OCI-LY1 (cell line): ENCODE measurements around the gene PPFIA1.

ENCODE experiments used
- EZH2 ChIP-seq: fragments of 200-600 bp; sonication (generic), shearing (Covaris generic); IDR thresholded peaks from 2 replicates; pipeline ENCODE4 v1.8.0; 2017; ENCODE audit warnings: borderline replicate concordance, mixed run types, mild to moderate bottlenecking, antibody characterized with exemption, low read length, moderate library complexity, mixed read lengths
- TF ChIP-seq, protein P1 (sequence below): fragments of 200-600 bp; sonication (generic), shearing (Covaris generic); IDR thresholded peaks from 2 replicates; pipeline ENCODE4 v1.5.1; 2017; ENCODE audit warnings: mild to moderate bottlenecking, antibody characterized with exemption, low read length, moderate library complexity, mixed read lengths

DNA sequence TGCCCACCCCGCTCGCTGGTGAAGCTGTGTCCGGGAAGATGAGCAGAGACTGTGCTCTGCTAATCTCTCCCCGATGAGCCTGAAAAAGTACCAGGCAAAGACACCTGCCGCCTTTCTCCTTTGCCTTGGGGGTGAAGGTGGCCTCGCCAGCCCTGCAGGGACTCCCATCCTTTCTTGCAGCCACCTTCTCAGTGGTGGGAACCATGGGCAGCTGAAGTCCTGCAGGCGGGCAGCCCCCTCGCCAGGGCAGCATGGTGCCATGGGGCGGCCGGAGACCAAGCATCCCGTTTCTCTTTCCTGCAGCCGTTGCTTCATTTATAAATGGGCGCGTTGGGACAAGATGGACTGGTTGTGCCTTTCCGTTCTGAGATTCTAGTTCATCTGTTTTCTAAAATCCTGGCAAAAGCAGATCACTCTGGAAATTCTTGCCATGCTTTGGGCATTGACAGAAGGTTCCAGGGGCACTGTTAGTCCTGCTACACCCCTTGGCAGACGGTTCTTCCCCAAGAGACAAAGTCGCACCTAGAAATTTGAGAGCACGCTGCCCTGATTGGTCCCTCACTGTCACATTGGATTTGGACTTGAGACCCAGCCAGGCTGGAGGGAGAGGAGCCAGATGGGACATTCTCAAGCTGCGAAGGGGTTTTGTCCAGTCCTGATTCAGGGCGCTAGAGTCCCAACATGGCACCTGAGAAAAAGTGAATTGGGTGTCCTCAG is 135.3 kb downstream of the PPFIA1 start:
- TF ChIP-seq, protein P1, sequence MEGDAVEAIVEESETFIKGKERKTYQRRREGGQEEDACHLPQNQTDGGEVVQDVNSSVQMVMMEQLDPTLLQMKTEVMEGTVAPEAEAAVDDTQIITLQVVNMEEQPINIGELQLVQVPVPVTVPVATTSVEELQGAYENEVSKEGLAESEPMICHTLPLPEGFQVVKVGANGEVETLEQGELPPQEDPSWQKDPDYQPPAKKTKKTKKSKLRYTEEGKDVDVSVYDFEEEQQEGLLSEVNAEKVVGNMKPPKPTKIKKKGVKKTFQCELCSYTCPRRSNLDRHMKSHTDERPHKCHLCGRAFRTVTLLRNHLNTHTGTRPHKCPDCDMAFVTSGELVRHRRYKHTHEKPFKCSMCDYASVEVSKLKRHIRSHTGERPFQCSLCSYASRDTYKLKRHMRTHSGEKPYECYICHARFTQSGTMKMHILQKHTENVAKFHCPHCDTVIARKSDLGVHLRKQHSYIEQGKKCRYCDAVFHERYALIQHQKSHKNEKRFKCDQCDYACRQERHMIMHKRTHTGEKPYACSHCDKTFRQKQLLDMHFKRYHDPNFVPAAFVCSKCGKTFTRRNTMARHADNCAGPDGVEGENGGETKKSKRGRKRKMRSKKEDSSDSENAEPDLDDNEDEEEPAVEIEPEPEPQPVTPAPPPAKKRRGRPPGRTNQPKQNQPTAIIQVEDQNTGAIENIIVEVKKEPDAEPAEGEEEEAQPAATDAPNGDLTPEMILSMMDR = no peak
- no peak for TF ChIP-seq EZH2
